Gastrocnemius medialis (tissue), 4 donors: ENCODE data around the gene ADGRG1. TPM values are rescaled to one million over a fixed set of nuclear protein-coding genes. Genes with fewer than 3 reads are reported as not detected.
A peak's percentile ranks its signal among the peaks of the same experiment; 100 is the strongest.

Source experiments
- ATAC-seq, 2 donors: fragments of 150-250 bp; one replicate each; pipeline ENCODE4 v1.9.1; 2016
- DNase-seq, 2 donors: peaks; one replicate each; pipeline ENCODE4 v3.0.0-alpha.2; 2019
- H3K27ac ChIP-seq, 4 donors: fragments of 200-600 bp; sonication (generic); 1 replicate in 1 of 4; 2 replicates in 3 of 4; pipeline ENCODE4 v1.5.1; 2016 to 2018; ENCODE audit warnings: mild to moderate bottlenecking in 2 of 4, moderate library complexity in 1 of 4
- H3K27me3 ChIP-seq, 3 donors: fragments of 200-600 bp; sonication (generic) in 2 of 3; 1 replicate in 1 of 3; 2 replicates in 2 of 3; pipeline versions ENCODE4 v1.5.1 to v1.6.0; 2016 to 2019; ENCODE audit warnings: mild to moderate bottlenecking in 1 of 3, moderate library complexity in 1 of 3
- H3K36me3 ChIP-seq, 2 donors: fragments of 200-600 bp; sonication (generic) in 1 of 2; one replicate each; pipeline ENCODE4 v1.5.1; 2017 to 2018
- H3K4me1 ChIP-seq, 2 donors: fragments of 200-600 bp; sonication (generic) in 1 of 2; one replicate each; pipeline ENCODE4 v1.5.1; 2016 to 2017; ENCODE audit warnings: mild to moderate bottlenecking in 2 of 2
- H3K4me3 ChIP-seq, 4 donors: fragments of 200-600 bp; sonication (generic) in 3 of 4; 1 replicate in 1 of 4; 2 replicates in 3 of 4; pipeline ENCODE4 v1.5.1; 2016 to 2019; ENCODE audit warnings: mild to moderate bottlenecking in 2 of 4
- H3K9me3 ChIP-seq, 3 donors: fragments of 200-600 bp; sonication (generic) in 2 of 3; 1 replicate in 1 of 3; 2 replicates in 2 of 3; pipeline ENCODE4 v1.5.1; 2016 to 2019
- CTCF ChIP-seq, 5 experiments: fragments of 450-650 bp in 3 of 5; fragments of 200-600 bp in 2 of 5; sonication (generic) in 2 of 5; IDR thresholded peaks in 4 of 5; conservative IDR thresholded peaks in 1 of 5; 1 replicate in 4 of 5; 2 replicates in 1 of 5; pipeline ENCODE4 v1.5.1; 2016 to 2019; ENCODE audit warnings: antibody characterized with exemption in 5 of 5, mild to moderate bottlenecking in 3 of 5, moderate library complexity in 3 of 5
- POLR2A ChIP-seq, 2 donors: fragments of 450-650 bp; IDR thresholded peaks; one replicate each; pipeline ENCODE4 v1.6.1; 2017; ENCODE audit warnings: antibody characterized with exemption in 2 of 2, mild to moderate bottlenecking in 2 of 2, moderate library complexity in 2 of 2
- in situ Hi-C, 4 donors: fragments of 200-750 bp; cut with MboI; loops; one replicate each; pipeline versions ENCODE4 v1.15.0 to v1.8.0; 2017; ENCODE audit warnings: low sequenced_read_pairs in 4 of 4
- intact Hi-C: fragments of 100-400 bp; cut with DNase I; formaldehyde crosslinking; loops from one replicate; pipeline ENCODE4 v1.15.1; 2023; ENCODE audit warnings: low total_unique reads
- total RNA-seq, 4 donors: library from RNA; depleted of rRNA; stranded (reverse); fragments of >200 nt; gene quantifications; one replicate each; pipeline versions ENCODE4 v1.1.0 to v1.2.3, GENCODE V29; 2016

The ADGRG1 gene
- total RNA-seq, 4 donors from 2014 or later = 9.8 to 14.6 (median 13.3) TPM

GRCh38 chr16:57624806-57625500 lies 3.5 kb upstream of the ADGRG1 start:
- no peak for DNase-seq
- in situ Hi-C loops = no loop called here

GRCh38 chr16:57626420-57627170 lies 1.8 kb upstream of the ADGRG1 start:
- H3K27me3 ChIP-seq = peaks cover 5 to 9% (median 5%) of the 10 kb centered on the region in 3 donors
- DNase-seq (no peak), ATAC-seq (no peak)
- no peaks in the 10 kb centered on the region for H3K9me3 ChIP-seq
- intact Hi-C loops (no loop called here), in situ Hi-C loops (no loop called here)
- peaks cover 0 to 3% of the 10 kb centered on the region in 2 donors for H3K4me1 ChIP-seq
- no peak overlapping the region for H3K4me3 ChIP-seq
- TF ChIP-seq POLR2A (IDR thresholded peaks at IDR 0.05) = no peak
- TF ChIP-seq CTCF (IDR thresholded peaks at IDR 0.05 in 4 of 5, conservative IDR thresholded peaks at IDR 0.05 in 1 of 5) = no peak
- H3K36me3 ChIP-seq = no peaks in the 10 kb centered on the region
- no peak overlapping the region for H3K27ac ChIP-seq

More at GRCh38 chr16:57624806-57625500, 3.5 kb upstream of the ADGRG1 start:
- H3K4me3 ChIP-seq = no peak overlapping the region
- no peaks in the 10 kb centered on the region for H3K36me3 ChIP-seq
- H3K4me1 ChIP-seq = peaks cover 0 to 3% of the 10 kb centered on the region in 2 donors
- H3K27me3 ChIP-seq = peaks cover 5 to 9% (median 5%) of the 10 kb centered on the region in 3 donors
- ATAC-seq = no peak
- no peak for TF ChIP-seq POLR2A (IDR thresholded peaks at IDR 0.05)
- no peak for TF ChIP-seq CTCF (IDR thresholded peaks at IDR 0.05 in 4 of 5, conservative IDR thresholded peaks at IDR 0.05 in 1 of 5)
- no peaks in the 10 kb centered on the region for H3K9me3 ChIP-seq
- no peak overlapping the region for H3K27ac ChIP-seq
- intact Hi-C loops = no loop called here

GRCh38 chr16:57627184-57627871 lies 1.1 kb upstream of the ADGRG1 start:
- in situ Hi-C loops = no loop called here
- H3K9me3 ChIP-seq = no peaks in the 10 kb centered on the region
- DNase-seq (no peak), ATAC-seq (peak; percentile 14 to 29)
- H3K36me3 ChIP-seq = no peaks in the 10 kb centered on the region
- peaks cover 5 to 9% (median 5%) of the 10 kb centered on the region in 3 donors for H3K27me3 ChIP-seq
- peaks cover 0 to 3% of the 10 kb centered on the region in 2 donors for H3K4me1 ChIP-seq
- intact Hi-C loops = no loop called here
- peak overlapping the region in 1 of 4 donors; percentile 49 for H3K4me3 ChIP-seq
- H3K27ac ChIP-seq = peak overlapping the region; percentile 62 to 80 (median 76)
- TF ChIP-seq CTCF (IDR thresholded peaks at IDR 0.05 in 4 of 5, conservative IDR thresholded peaks at IDR 0.05 in 1 of 5) (peak in 1 of 5 experiments; percentile 15), POLR2A (IDR thresholded peaks at IDR 0.05) (no peak)

DNA sequence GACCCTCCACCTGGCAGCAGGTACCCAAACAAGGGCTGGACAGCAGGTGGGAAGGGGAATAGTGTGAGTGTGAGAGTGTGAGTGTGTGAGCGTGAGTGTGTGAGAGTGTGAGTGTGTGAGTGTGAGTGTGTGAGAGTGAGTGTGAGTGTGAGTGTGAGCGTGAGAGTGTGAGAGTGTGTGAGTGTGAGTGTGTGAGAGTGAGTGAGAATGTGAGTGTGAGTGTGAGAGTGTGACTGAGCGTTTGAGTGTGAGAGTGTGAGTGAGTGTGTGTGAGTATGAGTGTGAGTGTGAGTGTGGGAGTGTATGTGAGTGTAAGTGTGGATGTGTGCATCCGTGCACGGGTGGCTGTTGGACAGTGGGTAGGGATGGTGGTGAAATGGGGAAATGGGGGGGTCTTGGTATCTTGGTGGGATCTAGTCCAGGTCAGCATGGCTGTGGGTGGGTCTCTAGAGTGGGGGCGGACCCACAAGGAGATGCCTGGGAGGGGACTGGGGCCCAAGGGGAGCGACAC lies 408 bp downstream of the ADGRG1 start:
- DNase-seq = no peak
- Histone ChIP-seq H3K4me3 (peak overlapping the region; percentile 43 to 50 (median 48)), H3K36me3 (no peaks in the 10 kb centered on the region), H3K27me3 (peaks cover 5 to 9% (median 5%) of the 10 kb centered on the region in 3 donors), H3K27ac (peak overlapping the region; percentile 62 to 80 (median 76)), H3K9me3 (no peaks in the 10 kb centered on the region), H3K4me1 (no peaks in the 10 kb centered on the region)
- TF ChIP-seq POLR2A (IDR thresholded peaks at IDR 0.05) = no peak
- TF ChIP-seq CTCF (IDR thresholded peaks at IDR 0.05 in 4 of 5, conservative IDR thresholded peaks at IDR 0.05 in 1 of 5) = no peak
- ATAC-seq = no peak
- intact Hi-C loops = no loop called here
- in situ Hi-C loops = no loop called here
